GM21447 (cell line): ENCODE results near the gene HELT.
"Not testable (repeated sequence)": the region's sequence is repeated elsewhere in the genome, so short reads cannot be mapped to it uniquely, and the experiment has no call there.

ENCODE experiments used
- ATAC-seq: cut with Tn5 transposase; IDR thresholded peaks from one replicate; pipeline ENCODE4 v1.9.1; 2021; ENCODE audit not compliant: unreplicated experiment

Gene HELT

GRCh38 chr4:185017964-185018772 lies at the start of gene HELT:
Gene HELT (plus strand): TSS chr4:185018490. CDS start chr4:185018929, 439 bp downstream.
- no peak for ATAC-seq

GRCh38 chr4:184968784-184969201 lies 49.5 kb upstream of the HELT start:
- no peak for ATAC-seq

- no peak for ATAC-seq
Observed at GRCh38 chr4:184969610-184970009, 48.7 kb upstream of the HELT start.

- ATAC-seq: no peak
Observed at GRCh38 chr4:184972991-184973390, 45.3 kb upstream of the HELT start.

- ATAC-seq: not testable (repeated sequence)
Observed at GRCh38 chr4:184976348-184976747, 41.9 kb upstream of the HELT start.

- ATAC-seq: no peak
Observed at GRCh38 chr4:184977747-184978146, 40.5 kb upstream of the HELT start.

GRCh38 chr4:184978211-184978610 lies 40.1 kb upstream of the HELT start:
- no peak for ATAC-seq

GRCh38 chr4:184979461-184980124 lies 38.7 kb upstream of the HELT start:
- ATAC-seq: no peak

- ATAC-seq: no peak
Observed at GRCh38 chr4:184980261-184980660, 38.0 kb upstream of the HELT start.

GRCh38 chr4:184983672-184984356 lies 34.5 kb upstream of the HELT start:
- ATAC-seq: peak; percentile 92

GRCh38 chr4:184987493-184988031 lies 30.7 kb upstream of the HELT start:
- no peak for ATAC-seq

- ATAC-seq: no peak
Observed at GRCh38 chr4:184988611-184989010, 29.7 kb upstream of the HELT start.

GRCh38 chr4:184989283-184989682 lies 29.0 kb upstream of the HELT start:
- not testable (repeated sequence) for ATAC-seq

- ATAC-seq: not testable (repeated sequence)
Observed at GRCh38 chr4:184990131-184990530, 28.2 kb upstream of the HELT start.

GRCh38 chr4:184991860-184992259 lies 26.4 kb upstream of the HELT start:
- ATAC-seq: no peak

- ATAC-seq: no peak
Observed at GRCh38 chr4:184992422-184992821, 25.9 kb upstream of the HELT start.

- no peak for ATAC-seq
Observed at GRCh38 chr4:184993247-184993646, 25.0 kb upstream of the HELT start.

GRCh38 chr4:184994010-184994622 lies 24.2 kb upstream of the HELT start:
- no peak for ATAC-seq

GRCh38 chr4:184994623-184995010 lies 23.7 kb upstream of the HELT start:
- ATAC-seq: no peak

- ATAC-seq: not testable (repeated sequence)
Observed at GRCh38 chr4:184997656-184998055, 20.6 kb upstream of the HELT start.

GRCh38 chr4:185002784-185003183 lies 15.5 kb upstream of the HELT start:
- no peak for ATAC-seq
